Common myeloid progenitor, CD34-positive (primary cell): Measurements from ENCODE around the gene OR8K3.

Experiments
- CTCF ChIA-PET: fragments of 350-600 bp; sonication (Branson Sonifier 250); formaldehyde crosslinking; loops from one replicate; lab custom pipeline; 2021; ENCODE audit warnings: antibody characterized with exemption; lab: Charles Lee
- POLR2A ChIA-PET: fragments of 350-600 bp; sonication (Branson Sonifier 250); formaldehyde crosslinking; loops from one replicate; lab custom pipeline; 2021; ENCODE audit warnings: antibody characterized with exemption; lab: Charles Lee
- DNase-seq, 3 donors: peaks; one replicate each; pipeline versions ENCODE4 v3.0.0 to v3.0.0-alpha.2; 2013
- H3K27ac ChIP-seq, 2 experiments: 1 replicate in 1 of 2; 2 replicates in 1 of 2; pipeline ENCODE4 v1.7.0; 2013; ENCODE audit warnings: inconsistent platforms in 2 of 2, low read length in 2 of 2, mild to moderate bottlenecking in 2 of 2, low read depth in 1 of 2, moderate library complexity in 1 of 2; ENCODE audit not compliant: severe bottlenecking in 2 of 2, insufficient read depth in 1 of 2, poor library complexity in 1 of 2
- H3K27me3 ChIP-seq, 5 experiments: replicated peaks in 2 of 5; 1 replicate in 3 of 5; 2 replicates in 2 of 5; pipeline versions ENCODE4 v1.6.1 to v1.7.0; 2013; ENCODE audit warnings: low read length in 4 of 5, mild to moderate bottlenecking in 2 of 5, moderate library complexity in 2 of 5, inconsistent platforms in 1 of 5; ENCODE audit not compliant: insufficient read depth in 5 of 5, control insufficient read depth in 4 of 5
- H3K36me3 ChIP-seq, 4 experiments: 1 replicate in 2 of 4; 2 replicates in 2 of 4; pipeline versions ENCODE4 v1.6.1 to v1.7.0; 2013; ENCODE audit warnings: low read length in 3 of 4, control low read depth in 1 of 4, mild to moderate bottlenecking in 1 of 4; ENCODE audit not compliant: control insufficient read depth in 4 of 4, insufficient read depth in 4 of 4
- H3K4me1 ChIP-seq, 4 experiments: 1 replicate in 3 of 4; 2 replicates in 1 of 4; pipeline versions ENCODE4 v1.6.1 to v1.7.1; 2013; ENCODE audit warnings: low read length in 3 of 4, mild to moderate bottlenecking in 3 of 4, control low read depth in 1 of 4, inconsistent platforms in 1 of 4, moderate library complexity in 1 of 4; ENCODE audit not compliant: control insufficient read depth in 4 of 4, insufficient read depth in 4 of 4; ENCODE audit errors: control extremely low read depth in 1 of 4
- H3K4me3 ChIP-seq, 7 experiments: 1 replicate in 4 of 7; 2 replicates in 3 of 7; pipeline versions ENCODE4 v1.5.1 to v1.7.0; 2013; ENCODE audit warnings: mild to moderate bottlenecking in 7 of 7, low read length in 6 of 7, moderate library complexity in 6 of 7, inconsistent platforms in 2 of 7, low read depth in 2 of 7, control low read depth in 1 of 7; ENCODE audit not compliant: insufficient read depth in 4 of 7, control insufficient read depth in 1 of 7; ENCODE audit errors: extremely low read depth in 1 of 7
- H3K9me3 ChIP-seq, 5 experiments: 1 replicate in 4 of 5; 2 replicates in 1 of 5; pipeline versions ENCODE4 v1.6.1 to v1.7.1; 2013; ENCODE audit warnings: low read length in 4 of 5, mild to moderate bottlenecking in 2 of 5, inconsistent platforms in 1 of 5, low read depth in 1 of 5, moderate library complexity in 1 of 5; ENCODE audit not compliant: control insufficient read depth in 4 of 5, insufficient read depth in 2 of 5; ENCODE audit errors: control extremely low read depth in 1 of 5
- WGBS: methylation state at CpG from one replicate; pipeline ENCODE4 v1.1.5; 2013; ENCODE audit not compliant: insufficient coverage; 5-methylcytosine and 5-hydroxymethylcytosine counted together

Gene OR8K3

GRCh38 chr11:56333156-56333555 lies 18.2 kb downstream of the OR8K3 start:
- Histone ChIP-seq H3K9me3 (peaks cover 0 to 3% (median 0%) of the 10 kb centered on the region in 5 experiments), H3K36me3 (no peaks in the 10 kb centered on the region), H3K4me1 (no peaks in the 10 kb centered on the region), H3K27me3 (no peaks in the 10 kb centered on the region), H3K27ac (no peak overlapping the region), H3K4me3 (no peak overlapping the region)
- ChIA-PET CTCF (no interaction called here), POLR2A (no interaction called here)
- WGBS: 66% methylated on average over 2 of the region's 3 CpGs
- no peak for DNase-seq

DNA sequence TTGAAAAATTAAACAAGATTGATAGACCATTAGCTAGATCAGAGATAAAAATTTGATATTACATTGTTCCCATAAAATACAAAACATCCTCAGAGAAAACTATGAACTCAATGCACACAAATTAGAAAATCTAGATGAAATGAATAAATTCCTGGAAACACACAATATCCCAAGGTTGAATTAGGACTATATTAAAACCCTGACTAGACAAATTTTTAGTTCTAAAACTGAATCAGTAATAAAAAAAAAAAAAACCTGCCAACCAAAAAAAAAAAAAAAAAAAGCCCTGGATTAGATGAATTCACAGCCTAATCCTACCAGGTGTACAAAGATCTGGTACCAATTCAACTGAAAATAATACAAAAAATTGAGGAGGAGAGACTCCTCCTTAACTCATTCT lies 25.3 kb downstream of the OR8K3 start:
- POLR2A ChIA-PET: no interaction called here
- H3K9me3 ChIP-seq: peaks cover 0 to 3% (median 0%) of the 10 kb centered on the region in 5 experiments
- no peak overlapping the region for H3K4me3 ChIP-seq
- H3K27me3 ChIP-seq: no peaks in the 10 kb centered on the region
- no peak overlapping the region for H3K27ac ChIP-seq
- H3K36me3 ChIP-seq: no peaks in the 10 kb centered on the region
- CTCF ChIA-PET: no interaction called here
- H3K4me1 ChIP-seq: no peaks in the 10 kb centered on the region
- DNase-seq: no peak

- DNase-seq: no peak
- Histone ChIP-seq H3K4me3 (no peak within 1 kb of the TSS), H3K9me3 (peaks cover 0 to 2% (median 0%) of the 10 kb centered on the region in 5 experiments), H3K36me3 (no peaks in the 10 kb centered on the region), H3K27ac (no peak within 1 kb of the TSS), H3K27me3 (no peaks in the 10 kb centered on the region), H3K4me1 (no peaks in the 10 kb centered on the region)
- CTCF ChIA-PET: no interaction called here
- POLR2A ChIA-PET: no interaction called here
- 100% methylated on average over 1 of the region's 1 CpG for WGBS
Observed at GRCh38 chr11:56345739-56346138, 30.8 kb downstream of the OR8K3 start, which contains the start of gene OR8K1. TSS of gene OR8K1 (plus strand) at chr11:56346039. CDS start at chr11:56346039, 0 bp downstream.

DNA sequence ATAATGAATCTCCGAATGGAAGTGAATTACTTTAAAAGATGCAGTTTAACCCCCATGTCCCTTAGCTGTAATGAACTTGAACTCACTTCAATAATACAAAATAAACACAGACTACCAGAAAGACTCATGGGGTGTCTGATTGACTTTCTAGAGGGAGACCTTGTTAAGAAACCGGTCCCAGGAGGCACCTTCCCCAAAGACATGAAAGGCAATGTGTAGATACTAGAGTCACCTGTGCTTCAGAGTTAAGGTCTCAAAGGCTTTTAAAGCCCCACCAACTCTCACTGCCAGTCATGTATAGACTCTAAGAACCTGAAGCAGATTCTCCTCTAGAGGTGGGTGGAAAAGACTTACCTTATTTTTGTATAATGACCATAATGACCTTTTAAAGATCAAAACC lies 39.0 kb downstream of the OR8K3 start, which contains the start of gene OR8J1:
TSS of gene OR8J1 (plus strand) at position 301 of the 400 bp plus-strand sequence. CDS start 5,956 bp downstream, outside the sequence.
- Histone ChIP-seq H3K27me3 (no peaks in the 10 kb centered on the region), H3K27ac (no peak within 1 kb of the TSS), H3K9me3 (no peaks in the 10 kb centered on the region), H3K4me1 (no peaks in the 10 kb centered on the region), H3K4me3 (no peak within 1 kb of the TSS), H3K36me3 (no peaks in the 10 kb centered on the region)
- ChIA-PET CTCF (no interaction called here), POLR2A (no interaction called here)
- no CpG with 5 or more reads among the region's 2 CpGs for WGBS
- no peak for DNase-seq
